Gastroesophageal sphincter (tissue), 4 donors: ENCODE results near the gene NRXN3. TPM values are rescaled to one million over a fixed set of nuclear protein-coding genes. Genes with fewer than 3 reads are reported as not detected.

ENCODE experiments used
- ATAC-seq: fragments of 150-250 bp; one replicate; pipeline ENCODE4 v1.9.1; 2016; ENCODE audit warnings: mild to moderate bottlenecking, moderate library complexity
- H3K27ac ChIP-seq, 4 donors: fragments of 200-600 bp; sonication (generic) in 3 of 4; 1 replicate in 3 of 4; 2 replicates in 1 of 4; pipeline ENCODE4 v1.5.1; 2016 to 2019
- H3K27me3 ChIP-seq: fragments of 200-600 bp; sonication (generic); one replicate; pipeline ENCODE4 v1.5.1; 2019
- H3K36me3 ChIP-seq, 2 donors: fragments of 200-600 bp; sonication (generic); one replicate each; pipeline ENCODE4 v1.5.1; 2019; ENCODE audit warnings: control low read depth in 1 of 2
- H3K4me1 ChIP-seq, 3 donors: fragments of 200-600 bp; sonication (generic); 1 replicate in 2 of 3; 2 replicates in 1 of 3; pipeline ENCODE4 v1.5.1; 2016 to 2019; ENCODE audit warnings: control low read depth in 2 of 3
- H3K4me3 ChIP-seq, 2 donors: fragments of 200-600 bp; sonication (generic); one replicate each; pipeline ENCODE4 v1.5.1; 2019; ENCODE audit warnings: mild to moderate bottlenecking in 1 of 2, moderate library complexity in 1 of 2
- H3K9me3 ChIP-seq, 3 donors: fragments of 200-600 bp; sonication (generic); one replicate each; pipeline ENCODE4 v1.5.1; 2017 to 2019; ENCODE audit warnings: control low read depth in 2 of 3
- CTCF ChIP-seq, 4 experiments: fragments of 200-600 bp in 2 of 4; fragments of 450-650 bp in 2 of 4; sonication (generic) in 1 of 4; IDR thresholded peaks; one replicate each; pipeline ENCODE4 v1.5.1; 2017 to 2019; ENCODE audit warnings: antibody characterized with exemption in 4 of 4, mild to moderate bottlenecking in 2 of 4, moderate library complexity in 2 of 4
- EP300 ChIP-seq: sonication (generic); formaldehyde crosslinking; IDR thresholded peaks from one replicate; pipeline ENCODE4 v1.6.1; 2017; ENCODE audit warnings: antibody characterized with exemption, mild to moderate bottlenecking
- POLR2A ChIP-seq, 2 donors: fragments of 450-650 bp; IDR thresholded peaks; one replicate each; pipeline ENCODE4 v1.6.1; 2017; ENCODE audit warnings: antibody characterized with exemption in 2 of 2, mild to moderate bottlenecking in 2 of 2, moderate library complexity in 1 of 2
- POLR2AphosphoS5 ChIP-seq: sonication (generic); formaldehyde crosslinking; IDR thresholded peaks from one replicate; pipeline ENCODE4 v1.6.1; 2017; ENCODE audit warnings: antibody characterized with exemption
- WGBS, 2 donors: methylation state at CpG; one replicate each; pipeline ENCODE4 v1.1.5; 2018; ENCODE audit warnings: low coverage in 1 of 2; 5-methylcytosine and 5-hydroxymethylcytosine counted together
- total RNA-seq, 4 donors: library from RNA; depleted of rRNA; stranded (reverse); fragments of >200 nt; gene quantifications; one replicate each; pipeline ENCODE4 v1.1.0, GENCODE V29; 2016

NRXN3 gene
- total RNA-seq, 4 donors from 2014 or later: 74.2 to 192 (median 98.2) TPM

- H3K4me3 ChIP-seq: no peak overlapping the region
- no peaks in the 10 kb centered on the region for H3K9me3 ChIP-seq
- TF ChIP-seq POLR2AphosphoS5 (no peak), CTCF (IDR thresholded peaks at IDR 0.05) (no peak), EP300 (no peak), POLR2A (IDR thresholded peaks at IDR 0.05) (no peak)
- WGBS, 2 donors: 65% methylated on average over 3 of the region's 3 CpGs
- no peak overlapping the region for H3K27ac ChIP-seq
- ATAC-seq: no peak
- no peaks in the 10 kb centered on the region for H3K4me1 ChIP-seq
- no peaks in the 10 kb centered on the region for H3K36me3 ChIP-seq
- H3K27me3 ChIP-seq: peaks cover 8% of the 10 kb centered on the region
These were observed 681.0 kb downstream of the NRXN3 start for GRCh38 chr14:78851189-78851588.

GRCh38 chr14:78852040-78852439 is 681.9 kb downstream of the NRXN3 start:
- Histone ChIP-seq H3K27ac (no peak overlapping the region), H3K27me3 (peaks cover 3% of the 10 kb centered on the region), H3K9me3 (no peaks in the 10 kb centered on the region), H3K36me3 (no peaks in the 10 kb centered on the region), H3K4me1 (no peaks in the 10 kb centered on the region), H3K4me3 (no peak overlapping the region)
- TF ChIP-seq EP300 (no peak), CTCF (IDR thresholded peaks at IDR 0.05) (no peak), POLR2A (IDR thresholded peaks at IDR 0.05) (no peak), POLR2AphosphoS5 (no peak)
- no peak for ATAC-seq
- 33 to 44% methylated on average over 1 of the region's 1 CpG for WGBS, 2 donors

- H3K27ac ChIP-seq: no peak overlapping the region
- H3K27me3 ChIP-seq: no peaks in the 10 kb centered on the region
- no peaks in the 10 kb centered on the region for H3K4me1 ChIP-seq
- TF ChIP-seq POLR2A (IDR thresholded peaks at IDR 0.05): no peak
- no peak for TF ChIP-seq EP300
- TF ChIP-seq POLR2AphosphoS5: no peak
- no peak for TF ChIP-seq CTCF (IDR thresholded peaks at IDR 0.05)
- H3K9me3 ChIP-seq: no peaks in the 10 kb centered on the region
- WGBS, 2 donors: 54 to 68% methylated on average over 3 to 4 of the region's 4 CpGs
- H3K4me3 ChIP-seq: no peak overlapping the region
- ATAC-seq: no peak
- no peaks in the 10 kb centered on the region for H3K36me3 ChIP-seq
These were observed 687.8 kb downstream of the NRXN3 start for GRCh38 chr14:78857974-78858373.

- Histone ChIP-seq H3K4me1 (no peaks in the 10 kb centered on the region), H3K27me3 (no peaks in the 10 kb centered on the region), H3K36me3 (no peaks in the 10 kb centered on the region), H3K9me3 (no peaks in the 10 kb centered on the region), H3K4me3 (no peak overlapping the region), H3K27ac (no peak overlapping the region)
- no peak for TF ChIP-seq POLR2A (IDR thresholded peaks at IDR 0.05)
- TF ChIP-seq POLR2AphosphoS5: no peak
- TF ChIP-seq EP300: no peak
- no peak for TF ChIP-seq CTCF (IDR thresholded peaks at IDR 0.05)
- no peak for ATAC-seq
- 4 to 5% methylated on average over 4 of the region's 4 CpGs for WGBS, 2 donors
These were observed 693.0 kb downstream of the NRXN3 start for GRCh38 chr14:78863143-78863542.

- Histone ChIP-seq H3K27me3 (peaks cover 4% of the 10 kb centered on the region), H3K36me3 (no peaks in the 10 kb centered on the region), H3K4me3 (no peak overlapping the region), H3K27ac (no peak overlapping the region), H3K4me1 (no peaks in the 10 kb centered on the region), H3K9me3 (no peaks in the 10 kb centered on the region)
- TF ChIP-seq POLR2AphosphoS5: no peak
- TF ChIP-seq CTCF (IDR thresholded peaks at IDR 0.05): no peak
- TF ChIP-seq POLR2A (IDR thresholded peaks at IDR 0.05): no peak
- TF ChIP-seq EP300: no peak
- no peak for ATAC-seq
- 71 to 78% methylated on average over 1 of the region's 1 CpG for WGBS, 2 donors
These were observed 702.7 kb downstream of the NRXN3 start for GRCh38 chr14:78872837-78873236.
